Neuron (in vitro differentiated cells): ENCODE data around the gene SRRM4.

Source experiments
- H2AFZ ChIP-seq: one replicate; pipeline ENCODE4 v1.6.1; 2013; ENCODE audit warnings: low read depth, mild to moderate bottlenecking, inconsistent platforms, low read length, moderate library complexity
- H3K27me3 ChIP-seq: one replicate; pipeline ENCODE4 v1.6.1; 2013; ENCODE audit warnings: low read length; ENCODE audit not compliant: insufficient read depth
- H3K36me3 ChIP-seq: one replicate; pipeline ENCODE4 v1.6.1; 2013; ENCODE audit warnings: low read length; ENCODE audit not compliant: insufficient read depth
- H3K4me1 ChIP-seq: one replicate; pipeline ENCODE4 v1.6.1; 2013; ENCODE audit warnings: low read length; ENCODE audit not compliant: insufficient read depth
- H3K4me3 ChIP-seq: 2 replicates; pipeline ENCODE4 v1.5.1; 2013; ENCODE audit warnings: mild to moderate bottlenecking, low read length, moderate library complexity
- H3K9me3 ChIP-seq: one replicate; pipeline ENCODE4 v1.6.1; 2013; ENCODE audit warnings: low read length

Gene SRRM4

DNA sequence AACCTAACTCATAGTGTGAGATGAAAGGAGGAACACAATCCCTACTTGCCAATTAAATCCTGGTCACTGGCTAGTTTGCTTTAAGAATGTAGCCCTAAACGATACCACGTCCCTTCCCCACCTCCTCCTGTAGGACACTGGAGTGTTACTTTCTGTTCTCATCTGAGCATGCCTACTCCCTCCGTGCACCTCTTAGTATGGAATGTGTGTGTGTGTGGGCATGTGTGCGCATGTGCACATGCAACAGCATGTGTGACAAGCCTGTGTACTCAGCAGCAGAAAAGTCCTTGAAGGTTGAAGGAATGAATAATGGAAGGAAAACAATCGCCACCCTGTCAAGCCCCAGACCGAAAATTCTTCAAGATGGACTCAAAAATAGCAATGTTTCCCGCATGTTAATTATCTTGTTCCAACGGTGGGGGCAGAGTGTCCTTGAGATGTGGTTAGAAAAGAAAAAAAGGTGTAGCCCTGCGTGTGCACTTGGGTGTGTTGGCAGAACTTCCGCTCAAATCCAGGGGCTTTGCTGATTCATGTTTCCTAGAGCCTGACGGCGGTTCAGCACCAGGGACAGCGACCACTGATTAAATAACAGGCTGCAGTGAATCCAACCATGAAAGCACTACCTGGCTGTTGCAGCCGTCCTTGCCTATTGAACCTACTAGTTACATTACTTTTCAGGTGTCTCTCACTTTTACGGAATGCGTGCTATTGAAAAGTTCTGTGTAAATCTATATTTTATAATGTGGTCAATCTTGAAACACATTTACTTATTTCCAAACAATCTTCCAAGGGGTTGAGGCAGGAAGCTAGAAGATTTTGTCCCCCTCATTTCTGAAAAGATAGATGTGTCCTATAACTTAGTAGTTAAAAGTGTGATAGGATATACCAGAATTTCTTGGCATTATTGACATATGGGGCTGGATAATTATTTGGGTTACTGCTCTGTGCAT is 79.8 kb downstream of the SRRM4 start:
- Histone ChIP-seq H3K27me3 (no peaks in the 10 kb centered on the region), H2AFZ (no peak overlapping the region), H3K9me3 (no peaks in the 10 kb centered on the region), H3K4me1 (no peaks in the 10 kb centered on the region), H3K4me3 (no peak overlapping the region), H3K36me3 (no peaks in the 10 kb centered on the region)

DNA sequence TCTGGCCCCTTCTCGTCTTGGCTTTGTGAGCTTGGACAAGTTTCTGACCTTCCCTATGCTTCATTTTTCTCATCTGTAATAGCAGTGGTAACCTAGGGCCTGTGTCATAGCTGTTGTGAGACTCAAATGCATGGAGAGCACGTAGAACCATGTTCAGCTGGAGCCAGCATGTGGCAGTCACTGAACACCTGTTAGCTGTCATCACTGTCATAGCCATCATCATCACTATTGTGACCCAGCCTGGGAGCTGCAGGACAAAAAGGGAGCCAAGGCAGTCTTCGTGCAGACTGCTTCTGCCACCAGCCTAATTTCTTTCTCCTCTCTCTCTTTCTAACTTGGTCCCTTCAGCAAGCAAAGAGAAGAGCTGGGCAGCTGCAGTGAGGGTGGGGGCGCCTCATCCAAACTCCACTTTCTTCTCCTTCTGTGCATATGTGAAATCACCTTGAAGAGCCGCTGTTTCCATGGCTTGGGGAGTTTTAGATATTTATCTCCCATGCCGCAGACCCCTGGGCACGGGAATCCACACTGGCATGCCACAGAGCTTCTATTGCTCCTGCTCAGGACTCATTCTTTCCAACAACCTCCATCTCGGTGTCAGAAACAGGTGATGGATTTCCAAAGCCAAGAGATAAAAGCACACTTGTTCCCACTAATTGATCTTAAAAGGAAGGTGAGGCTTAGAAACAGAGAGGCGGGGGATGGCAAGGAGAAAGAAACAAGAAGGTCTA is 87.0 kb downstream of the SRRM4 start:
- Histone ChIP-seq H3K4me1 (no peaks in the 10 kb centered on the region), H3K36me3 (no peaks in the 10 kb centered on the region), H3K9me3 (no peaks in the 10 kb centered on the region), H3K27me3 (no peaks in the 10 kb centered on the region), H3K4me3 (no peak overlapping the region), H2AFZ (no peak overlapping the region)

DNA sequence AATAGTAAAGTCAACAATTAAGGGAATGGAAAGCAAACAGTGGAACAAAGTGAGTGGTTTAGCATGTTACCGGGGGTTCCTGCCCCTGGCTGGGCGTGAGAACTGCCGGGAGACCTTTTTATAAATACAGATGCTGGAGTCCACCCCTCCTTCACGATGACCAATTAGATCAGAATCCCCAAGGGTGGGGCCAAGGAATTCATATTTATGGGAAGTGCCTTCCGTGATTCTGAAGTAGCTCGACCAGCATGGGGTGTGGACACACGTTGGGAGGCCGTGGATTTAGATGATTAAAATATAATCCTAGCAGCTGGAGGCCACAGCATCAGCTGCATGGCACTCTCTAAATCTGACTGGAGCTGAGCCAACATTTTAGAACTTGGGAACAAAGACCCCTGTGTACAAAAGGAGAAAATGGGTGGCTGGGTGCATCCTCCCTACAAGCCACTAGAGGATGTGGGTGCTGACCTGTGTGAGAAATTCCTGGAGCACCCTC is 87.9 kb downstream of the SRRM4 start:
- Histone ChIP-seq H2AFZ (no peak overlapping the region), H3K4me3 (no peak overlapping the region), H3K36me3 (no peaks in the 10 kb centered on the region), H3K9me3 (no peaks in the 10 kb centered on the region), H3K27me3 (no peaks in the 10 kb centered on the region), H3K4me1 (no peaks in the 10 kb centered on the region)

DNA sequence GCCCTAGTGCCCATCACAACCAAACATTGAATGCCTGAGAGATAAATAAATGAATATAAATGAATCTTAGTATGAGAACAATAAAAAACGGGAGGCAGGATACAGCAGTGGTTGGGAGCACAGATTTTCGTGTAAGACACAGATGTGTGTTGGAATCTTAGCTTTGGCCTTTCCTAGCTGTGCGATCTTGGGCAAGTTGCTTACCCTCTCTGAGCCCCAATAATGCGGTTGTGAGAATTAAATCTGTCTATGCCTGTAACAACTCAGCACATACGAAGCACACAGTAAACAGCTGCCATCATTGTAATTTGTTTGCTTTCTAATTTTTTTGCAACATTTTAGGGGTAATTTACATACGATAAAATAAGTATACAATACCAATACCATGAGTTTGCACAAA is 89.8 kb downstream of the SRRM4 start:
- no peaks in the 10 kb centered on the region for H3K27me3 ChIP-seq
- no peaks in the 10 kb centered on the region for H3K36me3 ChIP-seq
- no peaks in the 10 kb centered on the region for H3K4me1 ChIP-seq
- H2AFZ ChIP-seq, result no peak overlapping the region
- H3K4me3 ChIP-seq, result no peak overlapping the region
- H3K9me3 ChIP-seq, result no peaks in the 10 kb centered on the region

DNA sequence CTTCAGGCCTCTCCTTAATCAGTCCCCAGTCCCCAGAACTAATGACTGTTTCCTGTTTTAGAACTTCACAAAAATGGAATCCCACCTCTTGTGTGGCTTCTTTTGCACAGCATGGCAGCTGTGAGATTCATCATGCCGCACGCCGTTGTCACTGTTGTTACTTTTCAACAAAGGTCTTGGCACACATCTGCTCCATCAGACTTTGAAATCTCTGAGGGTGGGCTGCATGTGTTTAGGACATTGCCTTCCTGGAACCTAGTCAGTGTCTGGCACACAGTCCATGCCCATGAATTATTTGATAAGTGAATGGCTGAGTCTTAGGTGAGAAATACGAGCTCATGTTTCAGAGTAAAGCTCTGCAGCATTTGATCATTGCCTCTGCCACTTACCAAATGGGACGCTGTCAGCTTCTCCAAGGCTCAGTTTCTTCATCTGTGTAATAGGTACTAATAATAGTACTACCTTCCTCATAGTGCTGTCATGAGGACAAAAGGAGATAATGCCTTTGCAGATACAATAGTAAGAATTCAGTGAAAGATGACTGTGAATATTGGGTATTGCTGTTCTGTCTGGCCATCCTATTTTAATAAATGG is 90.4 kb downstream of the SRRM4 start:
- Histone ChIP-seq H3K4me3 (no peak overlapping the region), H3K36me3 (no peaks in the 10 kb centered on the region), H3K4me1 (no peaks in the 10 kb centered on the region), H3K9me3 (no peaks in the 10 kb centered on the region), H3K27me3 (no peaks in the 10 kb centered on the region), H2AFZ (no peak overlapping the region)

DNA sequence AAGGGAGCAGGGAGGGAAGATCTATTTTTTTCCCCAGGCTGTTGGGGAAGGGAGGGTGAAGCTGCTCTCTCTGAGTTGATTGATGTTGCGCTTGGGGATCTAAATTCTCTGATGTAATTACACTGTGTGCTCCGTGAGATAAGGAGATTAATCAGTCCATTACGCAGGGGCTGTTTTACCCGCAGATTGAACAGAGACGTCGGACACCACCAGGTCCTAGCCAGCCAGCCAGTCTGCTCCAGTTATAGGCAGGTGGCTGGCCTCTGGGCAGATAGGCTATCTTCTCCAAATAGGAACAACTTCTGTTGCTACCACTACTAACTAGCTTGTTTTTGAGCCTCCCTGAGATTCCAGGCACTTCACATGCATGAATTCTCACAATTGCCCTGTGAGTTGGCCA is 91.1 kb downstream of the SRRM4 start:
- Histone ChIP-seq H3K4me3 (no peak overlapping the region), H3K9me3 (no peaks in the 10 kb centered on the region), H3K4me1 (no peaks in the 10 kb centered on the region), H3K27me3 (no peaks in the 10 kb centered on the region), H2AFZ (no peak overlapping the region), H3K36me3 (no peaks in the 10 kb centered on the region)

GRCh38 chr12:119075222-119075787 is 94.0 kb downstream of the SRRM4 start:
- H2AFZ ChIP-seq, result no peak overlapping the region
- no peaks in the 10 kb centered on the region for H3K36me3 ChIP-seq
- H3K4me1 ChIP-seq, result no peaks in the 10 kb centered on the region
- H3K4me3 ChIP-seq, result no peak overlapping the region
- no peaks in the 10 kb centered on the region for H3K9me3 ChIP-seq
- H3K27me3 ChIP-seq, result no peaks in the 10 kb centered on the region

DNA sequence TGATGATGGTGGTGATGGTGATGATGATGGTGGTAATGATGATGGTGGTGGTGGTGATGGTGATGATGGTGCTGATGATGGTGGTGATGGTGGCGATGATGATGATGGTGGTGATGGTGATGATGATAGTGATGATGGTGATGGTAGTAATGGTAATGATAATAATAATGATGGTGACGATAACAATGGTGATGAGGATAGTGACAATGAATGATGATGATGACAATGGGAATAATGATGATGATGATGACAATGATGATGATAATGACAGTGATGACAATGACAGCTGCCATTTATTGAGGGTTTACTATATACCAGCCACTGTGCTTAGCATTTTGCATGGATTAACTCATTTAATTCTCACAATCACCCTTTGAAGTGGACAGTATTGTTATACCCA is 94.6 kb downstream of the SRRM4 start:
- Histone ChIP-seq H3K36me3 (no peaks in the 10 kb centered on the region), H3K27me3 (no peaks in the 10 kb centered on the region), H2AFZ (no peak overlapping the region), H3K4me3 (no peak overlapping the region), H3K9me3 (no peaks in the 10 kb centered on the region), H3K4me1 (no peaks in the 10 kb centered on the region)

DNA sequence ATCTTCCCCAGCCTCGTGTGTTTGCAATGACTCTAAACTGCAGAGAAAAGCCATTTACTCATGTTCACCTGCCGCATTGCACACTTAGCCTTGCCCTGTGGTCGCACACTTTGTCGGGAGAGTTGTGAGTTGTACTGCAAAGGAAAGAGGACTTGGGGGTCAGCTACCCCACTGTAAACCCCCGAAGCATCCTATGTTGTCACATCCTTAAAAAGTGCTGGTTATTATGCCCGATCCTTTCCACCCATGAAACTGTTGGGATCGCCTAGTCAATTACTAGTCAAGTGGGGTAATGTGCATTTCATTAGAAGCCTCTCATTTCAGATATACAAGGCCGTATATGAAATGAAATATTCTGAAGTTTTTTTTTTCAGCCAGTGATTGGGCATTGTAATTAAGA is 98.2 kb downstream of the SRRM4 start:
- Histone ChIP-seq H3K36me3 (no peaks in the 10 kb centered on the region), H3K27me3 (no peaks in the 10 kb centered on the region), H2AFZ (no peak overlapping the region), H3K9me3 (no peaks in the 10 kb centered on the region), H3K4me1 (no peaks in the 10 kb centered on the region), H3K4me3 (no peak overlapping the region)

DNA sequence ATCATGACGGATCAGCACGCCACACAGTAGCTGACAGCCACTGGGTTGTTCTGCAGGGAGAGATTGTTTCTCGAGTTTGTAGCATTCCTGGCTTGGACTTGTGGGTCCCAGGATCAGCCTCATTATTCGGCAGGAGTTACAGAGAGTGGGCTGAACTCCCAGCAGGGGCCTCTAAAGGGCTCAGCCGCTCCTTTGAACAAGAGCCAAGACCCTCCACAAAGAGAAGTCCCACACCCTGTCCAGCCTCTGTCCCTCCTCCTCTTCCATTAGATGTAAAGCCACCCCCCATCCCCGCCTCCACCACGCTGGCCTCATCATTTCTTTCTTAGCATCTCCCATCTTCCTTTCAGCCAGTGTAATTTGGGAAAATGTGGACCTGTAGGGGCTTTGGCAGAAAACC is 100.7 kb downstream of the SRRM4 start:
- Histone ChIP-seq H3K9me3 (no peaks in the 10 kb centered on the region), H3K4me1 (no peaks in the 10 kb centered on the region), H2AFZ (no peak overlapping the region), H3K36me3 (no peaks in the 10 kb centered on the region), H3K27me3 (no peaks in the 10 kb centered on the region), H3K4me3 (no peak overlapping the region)

GRCh38 chr12:119082496-119082895 is 101.2 kb downstream of the SRRM4 start:
- H2AFZ ChIP-seq, result no peak overlapping the region
- no peaks in the 10 kb centered on the region for H3K36me3 ChIP-seq
- H3K4me3 ChIP-seq, result no peak overlapping the region
- no peaks in the 10 kb centered on the region for H3K27me3 ChIP-seq
- no peaks in the 10 kb centered on the region for H3K4me1 ChIP-seq
- no peaks in the 10 kb centered on the region for H3K9me3 ChIP-seq

GRCh38 chr12:119088685-119089379 is 107.5 kb downstream of the SRRM4 start:
- Histone ChIP-seq H3K4me1 (no peaks in the 10 kb centered on the region), H3K36me3 (no peaks in the 10 kb centered on the region), H3K27me3 (no peaks in the 10 kb centered on the region), H3K9me3 (no peaks in the 10 kb centered on the region), H3K4me3 (no peak overlapping the region), H2AFZ (no peak overlapping the region)
